Measurements from ENCODE around the gene CEP89.

The CEP89 gene

DNA sequence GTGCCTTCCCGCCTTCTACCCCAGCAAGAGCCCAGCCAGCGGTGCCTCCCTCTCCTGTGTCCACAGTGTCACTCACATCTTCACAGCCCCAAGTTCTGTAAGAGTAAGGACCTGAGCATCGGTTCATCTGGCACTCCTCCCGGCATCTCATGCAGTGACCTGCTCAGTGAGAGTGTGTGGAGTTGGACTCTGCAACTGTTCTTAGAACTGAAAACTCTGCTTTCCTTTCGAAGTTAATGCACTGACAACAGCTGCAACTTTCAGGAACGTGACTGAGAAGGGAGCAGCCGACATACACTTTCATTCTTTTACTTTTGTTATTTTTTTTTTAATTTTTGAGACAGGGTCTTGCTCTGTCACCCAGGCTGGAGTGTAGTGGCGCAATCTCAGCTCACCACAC lies 41.2 kb downstream of the CEP89 start:
- Histone ChIP-seq H3K9ac (ENCODE audit: low read length) (no peak overlapping the region), H3K36me3 (ENCODE audit: low read length) (no peaks in the 10 kb centered on the region), H3K4me2 (ENCODE audit: low read depth, low read length, poor library complexity, severe bottlenecking) (no peak overlapping the region), H3K27ac (ENCODE audit: low read depth, low read length) (no peak overlapping the region), H2AFZ (ENCODE audit: low read depth, low read length, severe bottlenecking) (no peak overlapping the region), H4K20me1 (ENCODE audit: low read depth, low read length) (no peaks in the 10 kb centered on the region), H3K4me3 (ENCODE audit: insufficient read depth, low read length, poor library complexity, severe bottlenecking) (no peak overlapping the region), H3K27me3 (ENCODE audit: low read length) (no peaks in the 10 kb centered on the region), H3K9me3 (ENCODE audit: insufficient read depth, low read length) (no peaks in the 10 kb centered on the region), H3F3A (ENCODE audit: insufficient read depth) (no peaks in the 10 kb centered on the region), H3K79me2 (ENCODE audit: insufficient read depth, low read length) (no peaks in the 10 kb centered on the region), H3K9me2 (replicated peaks; ENCODE audit: insufficient read depth, low read length) (no peaks in the 10 kb centered on the region)
- TF ChIP-seq EZH2phosphoT487 (conservative IDR thresholded peaks at IDR 0.05; ENCODE audit: low read length) = no peak

DNA sequence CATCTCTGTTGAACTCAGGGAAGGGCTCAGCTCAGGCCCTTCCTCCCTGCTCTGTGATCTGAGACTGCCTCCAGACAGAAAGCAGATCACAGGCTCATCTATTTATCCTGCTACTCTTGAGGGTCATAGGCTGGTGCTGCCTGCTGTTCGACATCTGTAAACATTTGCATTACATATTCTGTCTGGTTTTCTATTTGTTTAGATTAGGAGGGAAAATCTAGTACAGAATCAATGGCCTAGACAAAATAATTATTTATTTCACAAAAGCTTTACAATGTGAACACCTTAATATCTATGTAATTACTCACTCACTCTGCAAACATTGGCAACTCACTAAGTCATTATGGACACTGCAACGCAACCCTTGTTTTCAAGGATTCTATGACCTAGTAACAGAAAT lies 43.0 kb downstream of the CEP89 start:
- Histone ChIP-seq H3K4me3 (ENCODE audit: insufficient read depth, low read length, poor library complexity, severe bottlenecking) (no peak overlapping the region), H3K27ac (ENCODE audit: low read depth, low read length) (no peak overlapping the region), H2AFZ (ENCODE audit: low read depth, low read length, severe bottlenecking) (no peak overlapping the region), H3K79me2 (ENCODE audit: insufficient read depth, low read length) (no peaks in the 10 kb centered on the region), H3K36me3 (ENCODE audit: low read length) (no peaks in the 10 kb centered on the region), H3K27me3 (ENCODE audit: low read length) (no peaks in the 10 kb centered on the region), H3K9ac (ENCODE audit: low read length) (no peak overlapping the region), H4K20me1 (ENCODE audit: low read depth, low read length) (no peaks in the 10 kb centered on the region), H3K9me3 (ENCODE audit: insufficient read depth, low read length) (no peaks in the 10 kb centered on the region), H3K4me2 (ENCODE audit: low read depth, low read length, poor library complexity, severe bottlenecking) (no peak overlapping the region), H3F3A (ENCODE audit: insufficient read depth) (no peaks in the 10 kb centered on the region), H3K9me2 (replicated peaks; ENCODE audit: insufficient read depth, low read length) (no peaks in the 10 kb centered on the region)
- TF ChIP-seq, protein P1, sequence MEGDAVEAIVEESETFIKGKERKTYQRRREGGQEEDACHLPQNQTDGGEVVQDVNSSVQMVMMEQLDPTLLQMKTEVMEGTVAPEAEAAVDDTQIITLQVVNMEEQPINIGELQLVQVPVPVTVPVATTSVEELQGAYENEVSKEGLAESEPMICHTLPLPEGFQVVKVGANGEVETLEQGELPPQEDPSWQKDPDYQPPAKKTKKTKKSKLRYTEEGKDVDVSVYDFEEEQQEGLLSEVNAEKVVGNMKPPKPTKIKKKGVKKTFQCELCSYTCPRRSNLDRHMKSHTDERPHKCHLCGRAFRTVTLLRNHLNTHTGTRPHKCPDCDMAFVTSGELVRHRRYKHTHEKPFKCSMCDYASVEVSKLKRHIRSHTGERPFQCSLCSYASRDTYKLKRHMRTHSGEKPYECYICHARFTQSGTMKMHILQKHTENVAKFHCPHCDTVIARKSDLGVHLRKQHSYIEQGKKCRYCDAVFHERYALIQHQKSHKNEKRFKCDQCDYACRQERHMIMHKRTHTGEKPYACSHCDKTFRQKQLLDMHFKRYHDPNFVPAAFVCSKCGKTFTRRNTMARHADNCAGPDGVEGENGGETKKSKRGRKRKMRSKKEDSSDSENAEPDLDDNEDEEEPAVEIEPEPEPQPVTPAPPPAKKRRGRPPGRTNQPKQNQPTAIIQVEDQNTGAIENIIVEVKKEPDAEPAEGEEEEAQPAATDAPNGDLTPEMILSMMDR (IDR thresholded peaks at IDR 0.05; ENCODE audit: insufficient read depth, low read length, poor library complexity, severe bottlenecking) = no peak
- no peak for TF ChIP-seq EZH2phosphoT487 (conservative IDR thresholded peaks at IDR 0.05; ENCODE audit: low read length)

DNA sequence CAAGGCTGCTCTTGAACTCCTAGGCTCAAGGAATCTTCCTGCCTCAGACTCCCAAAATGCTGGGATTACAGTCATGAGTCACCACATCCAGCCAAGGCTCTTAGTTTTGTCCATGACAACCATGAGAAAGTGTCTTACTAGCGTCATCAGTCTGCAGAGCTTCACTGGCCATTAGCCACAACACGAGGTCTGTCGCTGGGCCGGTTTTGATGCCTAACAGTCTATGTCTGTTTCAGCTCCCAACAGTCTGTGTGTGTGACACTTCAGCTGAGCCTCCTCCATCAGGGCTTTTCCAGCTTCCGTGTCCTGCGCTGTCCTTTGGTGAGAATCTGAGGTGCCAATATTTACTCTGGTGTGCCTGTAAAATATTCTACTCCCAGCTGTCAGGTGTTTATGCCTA lies 47.6 kb downstream of the CEP89 start:
- Histone ChIP-seq H3K9me3 (ENCODE audit: insufficient read depth, low read length) (no peaks in the 10 kb centered on the region), H3K36me3 (ENCODE audit: low read length) (no peaks in the 10 kb centered on the region), H2AFZ (ENCODE audit: low read depth, low read length, severe bottlenecking) (no peak overlapping the region), H3F3A (ENCODE audit: insufficient read depth) (no peaks in the 10 kb centered on the region), H3K9me2 (replicated peaks; ENCODE audit: insufficient read depth, low read length) (no peaks in the 10 kb centered on the region), H3K79me2 (ENCODE audit: insufficient read depth, low read length) (no peaks in the 10 kb centered on the region), H3K4me2 (ENCODE audit: low read depth, low read length, poor library complexity, severe bottlenecking) (no peak overlapping the region), H3K9ac (ENCODE audit: low read length) (no peak overlapping the region), H3K27ac (ENCODE audit: low read depth, low read length) (no peak overlapping the region), H4K20me1 (ENCODE audit: low read depth, low read length) (no peaks in the 10 kb centered on the region), H3K27me3 (ENCODE audit: low read length) (no peaks in the 10 kb centered on the region), H3K4me3 (ENCODE audit: insufficient read depth, low read length, poor library complexity, severe bottlenecking) (no peak overlapping the region)
- no peak for TF ChIP-seq EZH2phosphoT487 (conservative IDR thresholded peaks at IDR 0.05; ENCODE audit: low read length)
- TF ChIP-seq, protein P1 (IDR thresholded peaks at IDR 0.05; ENCODE audit: insufficient read depth, low read length, poor library complexity, severe bottlenecking) = no peak

DNA sequence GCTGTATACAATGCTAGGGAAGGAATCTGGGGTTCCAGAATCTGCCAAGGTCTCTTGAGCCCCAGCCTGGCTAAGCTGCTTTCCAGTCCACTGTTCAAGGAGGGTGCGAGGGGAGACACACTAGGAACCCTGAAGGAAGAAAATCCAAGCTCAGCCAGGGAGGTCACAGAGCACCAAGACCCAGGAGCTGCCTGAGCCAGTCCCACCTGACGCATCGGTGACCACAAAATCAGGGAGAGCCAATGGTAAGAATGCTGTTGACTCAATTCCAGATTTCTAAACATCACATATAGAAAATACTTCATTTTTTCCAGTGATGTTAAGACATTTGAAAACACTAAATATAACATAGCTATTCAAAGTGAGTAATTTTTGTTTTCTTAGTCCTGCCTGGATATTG lies 50.1 kb downstream of the CEP89 start:
- TF ChIP-seq, protein P1 (IDR thresholded peaks at IDR 0.05; ENCODE audit: insufficient read depth, low read length, poor library complexity, severe bottlenecking) = no peak
- no peak for TF ChIP-seq EZH2phosphoT487 (conservative IDR thresholded peaks at IDR 0.05; ENCODE audit: low read length)
- H3K9ac ChIP-seq (ENCODE audit: low read length) = no peak overlapping the region
- no peaks in the 10 kb centered on the region for H3K9me3 ChIP-seq (ENCODE audit: insufficient read depth, low read length)
- H3K4me2 ChIP-seq (ENCODE audit: low read depth, low read length, poor library complexity, severe bottlenecking) = no peak overlapping the region
- no peaks in the 10 kb centered on the region for H4K20me1 ChIP-seq (ENCODE audit: low read depth, low read length)
- H3K9me2 ChIP-seq (replicated peaks; ENCODE audit: insufficient read depth, low read length) = no peaks in the 10 kb centered on the region
- no peaks in the 10 kb centered on the region for H3F3A ChIP-seq (ENCODE audit: insufficient read depth)
- H3K27ac ChIP-seq (ENCODE audit: low read depth, low read length) = no peak overlapping the region
- no peak overlapping the region for H2AFZ ChIP-seq (ENCODE audit: low read depth, low read length, severe bottlenecking)
- H3K27me3 ChIP-seq (ENCODE audit: low read length) = no peaks in the 10 kb centered on the region
- H3K4me3 ChIP-seq (ENCODE audit: insufficient read depth, low read length, poor library complexity, severe bottlenecking) = no peak overlapping the region
- H3K36me3 ChIP-seq (ENCODE audit: low read length) = no peaks in the 10 kb centered on the region
- no peaks in the 10 kb centered on the region for H3K79me2 ChIP-seq (ENCODE audit: insufficient read depth, low read length)
